ENCODE measurements around the gene SIGLEC14.
A peak's percentile ranks its signal among the peaks of the same experiment; 100 is the strongest.

Gene SIGLEC14

DNA sequence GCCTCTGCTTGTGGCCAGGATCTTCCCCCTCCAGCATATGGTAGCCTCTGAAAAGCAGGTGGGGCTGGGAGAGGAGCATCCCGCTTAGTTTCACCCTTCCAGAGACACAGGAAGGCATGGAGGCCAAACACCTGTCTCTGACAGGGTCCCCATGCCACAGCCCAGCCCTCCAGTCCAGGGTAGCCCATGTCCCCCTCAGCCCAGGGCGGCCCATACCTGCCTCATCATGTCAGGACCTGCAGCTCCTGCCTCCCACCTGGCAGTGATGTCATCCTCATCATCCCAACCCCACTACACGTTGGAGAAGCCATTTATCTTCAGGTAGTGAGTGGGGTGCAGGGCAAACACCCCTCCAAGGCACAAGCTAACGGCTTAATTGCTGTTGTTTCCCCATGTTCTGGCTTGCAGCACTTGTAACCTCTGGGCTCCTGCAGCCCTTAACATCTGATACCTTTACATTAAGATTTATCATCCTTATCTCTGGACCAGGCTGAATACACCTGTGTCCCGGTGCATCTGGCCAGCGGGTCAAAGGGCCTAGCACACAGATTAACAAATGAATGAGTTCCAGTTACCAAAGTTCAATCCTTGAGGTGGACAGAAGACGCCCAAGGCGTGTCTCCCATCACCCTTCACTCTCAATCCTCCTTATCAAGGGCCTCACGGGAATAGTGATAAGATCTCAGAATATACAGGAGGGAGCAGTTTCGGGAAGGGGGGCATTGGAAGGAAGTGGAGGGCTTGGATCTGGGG lies 53.3 kb downstream of the SIGLEC14 start:
- TF ChIP-seq, protein P1, sequence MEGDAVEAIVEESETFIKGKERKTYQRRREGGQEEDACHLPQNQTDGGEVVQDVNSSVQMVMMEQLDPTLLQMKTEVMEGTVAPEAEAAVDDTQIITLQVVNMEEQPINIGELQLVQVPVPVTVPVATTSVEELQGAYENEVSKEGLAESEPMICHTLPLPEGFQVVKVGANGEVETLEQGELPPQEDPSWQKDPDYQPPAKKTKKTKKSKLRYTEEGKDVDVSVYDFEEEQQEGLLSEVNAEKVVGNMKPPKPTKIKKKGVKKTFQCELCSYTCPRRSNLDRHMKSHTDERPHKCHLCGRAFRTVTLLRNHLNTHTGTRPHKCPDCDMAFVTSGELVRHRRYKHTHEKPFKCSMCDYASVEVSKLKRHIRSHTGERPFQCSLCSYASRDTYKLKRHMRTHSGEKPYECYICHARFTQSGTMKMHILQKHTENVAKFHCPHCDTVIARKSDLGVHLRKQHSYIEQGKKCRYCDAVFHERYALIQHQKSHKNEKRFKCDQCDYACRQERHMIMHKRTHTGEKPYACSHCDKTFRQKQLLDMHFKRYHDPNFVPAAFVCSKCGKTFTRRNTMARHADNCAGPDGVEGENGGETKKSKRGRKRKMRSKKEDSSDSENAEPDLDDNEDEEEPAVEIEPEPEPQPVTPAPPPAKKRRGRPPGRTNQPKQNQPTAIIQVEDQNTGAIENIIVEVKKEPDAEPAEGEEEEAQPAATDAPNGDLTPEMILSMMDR (IDR thresholded peaks at IDR 0.05; ENCODE audit: low read depth, low read length, missing control alignments): no peak
- no peak for DNase-seq (ENCODE audit: low read depth)
- H3K4me3 ChIP-seq (ENCODE audit: low read depth, low read length): peak overlapping the region; percentile 66

Data from GM12864 (cell line).